Measurements from ENCODE around the gene RAMP3. TPM values are rescaled to one million over a fixed set of nuclear protein-coding genes. Genes with fewer than 3 reads are reported as not detected.

The RAMP3 gene
- total RNA-seq, 1 donor from 2014 or later = not detected

- TF ChIP-seq EZH2 (IDR thresholded peaks at IDR 0.05; ENCODE audit: insufficient read depth, low read length) (no peak), CTCF (IDR thresholded peaks at IDR 0.05; ENCODE audit: insufficient read depth, low read depth, low read length) (no peak)
- Histone ChIP-seq H3K9ac (ENCODE audit: low read length) (no peak overlapping the region), H3K27ac (ENCODE audit: low read depth, low read length) (no peak overlapping the region), H3K27me3 (ENCODE audit: insufficient read depth, low read length) (peaks cover 5% of the 10 kb centered on the region), H3K4me3 (ENCODE audit: insufficient read depth, low read depth, low read length) (no peak overlapping the region), H3K79me2 (ENCODE audit: insufficient read depth, low read length) (no peaks in the 10 kb centered on the region), H4K20me1 (ENCODE audit: insufficient read depth, low read length) (no peaks in the 10 kb centered on the region), H3K36me3 (ENCODE audit: insufficient read depth, low read length) (no peaks in the 10 kb centered on the region), H3K9me3 (ENCODE audit: insufficient read depth, low read depth, low read length) (no peaks in the 10 kb centered on the region), H2AFZ (ENCODE audit: low read depth, low read length) (no peak overlapping the region), H3K4me1 (ENCODE audit: insufficient read depth, low read length) (no peaks in the 10 kb centered on the region), H3K4me2 (ENCODE audit: low read length) (no peak overlapping the region)
- Mint-ChIP-seq H3K9me3 (ENCODE audit: unreplicated experiment) (peaks cover 4% of the 10 kb centered on the region), H3K4me3 (ENCODE audit: unreplicated experiment) (no peak overlapping the region), H3K36me3 (ENCODE audit: low read depth, unreplicated experiment) (no peaks in the 10 kb centered on the region), H3K27ac (ENCODE audit: unreplicated experiment) (no peak overlapping the region), H3K27me3 (ENCODE audit: low read depth, unreplicated experiment) (peaks cover 65% of the 10 kb centered on the region), H3K4me1 (ENCODE audit: low read depth, unreplicated experiment) (no peaks in the 10 kb centered on the region)
- DNase-seq (ENCODE audit: low read depth) (no peak), FAIRE-seq (no peak)
Measured at GRCh38 chr7:45178241-45179225, 20.9 kb downstream of the RAMP3 start.

GRCh38 chr7:45179666-45180065 is 22.1 kb downstream of the RAMP3 start:
- Histone ChIP-seq H3K9me3 (ENCODE audit: insufficient read depth, low read depth, low read length) (no peaks in the 10 kb centered on the region), H2AFZ (ENCODE audit: low read depth, low read length) (no peak overlapping the region), H3K9ac (ENCODE audit: low read length) (no peak overlapping the region), H3K27me3 (ENCODE audit: insufficient read depth, low read length) (peaks cover 5% of the 10 kb centered on the region), H4K20me1 (ENCODE audit: insufficient read depth, low read length) (no peaks in the 10 kb centered on the region), H3K36me3 (ENCODE audit: insufficient read depth, low read length) (no peaks in the 10 kb centered on the region), H3K4me2 (ENCODE audit: low read length) (no peak overlapping the region), H3K79me2 (ENCODE audit: insufficient read depth, low read length) (no peaks in the 10 kb centered on the region), H3K4me3 (ENCODE audit: insufficient read depth, low read depth, low read length) (no peak overlapping the region), H3K4me1 (ENCODE audit: insufficient read depth, low read length) (no peaks in the 10 kb centered on the region), H3K27ac (ENCODE audit: low read depth, low read length) (no peak overlapping the region)
- TF ChIP-seq EZH2 (IDR thresholded peaks at IDR 0.05; ENCODE audit: insufficient read depth, low read length) = no peak
- H3K9me3 Mint-ChIP-seq (ENCODE audit: unreplicated experiment) = peaks cover 2% of the 10 kb centered on the region
- H3K4me1 Mint-ChIP-seq (ENCODE audit: low read depth, unreplicated experiment) = no peaks in the 10 kb centered on the region
- FAIRE-seq (no peak), DNase-seq (ENCODE audit: low read depth) (no peak)
- H3K27me3 Mint-ChIP-seq (ENCODE audit: low read depth, unreplicated experiment) = peaks cover 57% of the 10 kb centered on the region
- no peak overlapping the region for H3K27ac Mint-ChIP-seq (ENCODE audit: unreplicated experiment)
- H3K4me3 Mint-ChIP-seq (ENCODE audit: unreplicated experiment) = no peak overlapping the region
- no peaks in the 10 kb centered on the region for H3K36me3 Mint-ChIP-seq (ENCODE audit: low read depth, unreplicated experiment)

- Histone ChIP-seq H3K4me2 (ENCODE audit: low read length) (no peak overlapping the region), H3K9ac (ENCODE audit: low read length) (no peak overlapping the region), H3K4me1 (ENCODE audit: insufficient read depth, low read length) (no peaks in the 10 kb centered on the region), H3K79me2 (ENCODE audit: insufficient read depth, low read length) (no peaks in the 10 kb centered on the region), H4K20me1 (ENCODE audit: insufficient read depth, low read length) (no peaks in the 10 kb centered on the region), H3K27ac (ENCODE audit: low read depth, low read length) (no peak overlapping the region), H2AFZ (ENCODE audit: low read depth, low read length) (no peak overlapping the region), H3K36me3 (ENCODE audit: insufficient read depth, low read length) (no peaks in the 10 kb centered on the region), H3K9me3 (ENCODE audit: insufficient read depth, low read depth, low read length) (no peaks in the 10 kb centered on the region), H3K4me3 (ENCODE audit: insufficient read depth, low read depth, low read length) (no peak overlapping the region), H3K27me3 (ENCODE audit: insufficient read depth, low read length) (peaks cover 4% of the 10 kb centered on the region)
- DNase-seq (ENCODE audit: low read depth) (no peak), FAIRE-seq (no peak)
- H3K4me1 Mint-ChIP-seq (ENCODE audit: low read depth, unreplicated experiment) = no peaks in the 10 kb centered on the region
- peaks cover 53% of the 10 kb centered on the region for H3K27me3 Mint-ChIP-seq (ENCODE audit: low read depth, unreplicated experiment)
- no peak overlapping the region for H3K4me3 Mint-ChIP-seq (ENCODE audit: unreplicated experiment)
- no peak overlapping the region for H3K27ac Mint-ChIP-seq (ENCODE audit: unreplicated experiment)
- TF ChIP-seq EZH2 (IDR thresholded peaks at IDR 0.05; ENCODE audit: insufficient read depth, low read length) = no peak
- no peaks in the 10 kb centered on the region for H3K36me3 Mint-ChIP-seq (ENCODE audit: low read depth, unreplicated experiment)
- peaks cover 2% of the 10 kb centered on the region for H3K9me3 Mint-ChIP-seq (ENCODE audit: unreplicated experiment)
Measured at GRCh38 chr7:45180084-45180986, 22.7 kb downstream of the RAMP3 start.

Measured in astrocyte (in vitro differentiated cells and primary cell).